ENCODE data around the gene COLEC12. TPM values are rescaled to one million over a fixed set of nuclear protein-coding genes. Genes with fewer than 3 reads are reported as not detected.

Gene COLEC12
- total RNA-seq, 3 donors from 2014 or later: 11.7 to 57.3 (median 14.7) TPM

DNA sequence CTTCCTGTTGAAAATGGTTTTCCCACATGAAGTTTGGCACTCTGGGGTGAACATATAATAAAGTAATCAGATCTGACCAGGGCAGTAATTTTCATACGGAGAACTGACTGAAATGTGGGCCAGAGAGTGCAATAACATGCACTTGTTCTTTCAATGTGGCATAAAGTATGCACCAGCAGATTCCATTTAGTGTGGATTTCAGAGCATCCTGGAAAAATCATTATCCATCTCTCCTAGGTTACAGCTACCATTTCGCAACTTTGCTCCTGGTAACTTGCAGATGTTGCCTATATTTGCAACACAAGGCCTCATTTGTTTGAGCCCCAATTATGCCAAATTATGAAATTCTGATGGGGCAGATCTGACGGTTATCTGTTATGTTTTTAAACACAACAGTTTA, 55.4 kb downstream of the COLEC12 start:
- no peaks in the 10 kb centered on the region for H3K9me3 ChIP-seq
- intact Hi-C loops (cut with DNase I; ENCODE audit: low total_unique reads): no loop called here
- H3K36me3 ChIP-seq: no peaks in the 10 kb centered on the region
- no peak for DNase-seq (ENCODE audit: low spot score in 2 of 2)
- no peak for TF ChIP-seq POLR2AphosphoS5 (IDR thresholded peaks at IDR 0.05)
- TF ChIP-seq, protein P1, sequence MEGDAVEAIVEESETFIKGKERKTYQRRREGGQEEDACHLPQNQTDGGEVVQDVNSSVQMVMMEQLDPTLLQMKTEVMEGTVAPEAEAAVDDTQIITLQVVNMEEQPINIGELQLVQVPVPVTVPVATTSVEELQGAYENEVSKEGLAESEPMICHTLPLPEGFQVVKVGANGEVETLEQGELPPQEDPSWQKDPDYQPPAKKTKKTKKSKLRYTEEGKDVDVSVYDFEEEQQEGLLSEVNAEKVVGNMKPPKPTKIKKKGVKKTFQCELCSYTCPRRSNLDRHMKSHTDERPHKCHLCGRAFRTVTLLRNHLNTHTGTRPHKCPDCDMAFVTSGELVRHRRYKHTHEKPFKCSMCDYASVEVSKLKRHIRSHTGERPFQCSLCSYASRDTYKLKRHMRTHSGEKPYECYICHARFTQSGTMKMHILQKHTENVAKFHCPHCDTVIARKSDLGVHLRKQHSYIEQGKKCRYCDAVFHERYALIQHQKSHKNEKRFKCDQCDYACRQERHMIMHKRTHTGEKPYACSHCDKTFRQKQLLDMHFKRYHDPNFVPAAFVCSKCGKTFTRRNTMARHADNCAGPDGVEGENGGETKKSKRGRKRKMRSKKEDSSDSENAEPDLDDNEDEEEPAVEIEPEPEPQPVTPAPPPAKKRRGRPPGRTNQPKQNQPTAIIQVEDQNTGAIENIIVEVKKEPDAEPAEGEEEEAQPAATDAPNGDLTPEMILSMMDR (IDR thresholded peaks at IDR 0.05): no peak
- TF ChIP-seq POLR2A (IDR thresholded peaks at IDR 0.05): no peak
- H3K4me3 ChIP-seq: no peak overlapping the region
- no peaks in the 10 kb centered on the region for H3K4me1 ChIP-seq
- no peak overlapping the region for H3K27ac ChIP-seq
- no peaks in the 10 kb centered on the region for H3K27me3 ChIP-seq

DNA sequence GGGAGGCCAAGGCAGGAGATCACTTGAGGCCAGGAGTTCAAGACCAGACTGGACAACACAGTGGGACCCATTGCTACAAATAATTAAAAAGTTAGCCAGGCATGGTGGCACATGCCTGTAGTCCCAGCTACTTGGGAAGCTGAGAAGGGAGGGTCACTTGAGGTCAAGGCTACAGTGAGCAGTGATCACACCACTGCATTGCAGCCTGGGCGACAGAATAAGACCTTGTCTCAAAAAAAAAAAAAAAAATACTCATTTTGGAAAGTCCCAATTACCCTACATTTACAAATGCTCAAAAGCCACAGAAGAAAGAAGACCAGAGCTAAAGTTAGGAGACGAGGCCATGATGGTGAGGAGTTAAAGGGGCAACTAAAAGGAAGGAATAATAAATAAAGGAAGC, 61.9 kb downstream of the COLEC12 start:
- Histone ChIP-seq H3K9me3 (no peaks in the 10 kb centered on the region), H3K4me3 (no peak overlapping the region), H3K27me3 (no peaks in the 10 kb centered on the region), H3K4me1 (no peaks in the 10 kb centered on the region), H3K36me3 (no peaks in the 10 kb centered on the region), H3K27ac (no peak overlapping the region)
- DNase-seq (ENCODE audit: low spot score in 2 of 2): no peak
- TF ChIP-seq POLR2AphosphoS5 (IDR thresholded peaks at IDR 0.05): no peak
- TF ChIP-seq, protein P1 (IDR thresholded peaks at IDR 0.05): no peak
- no peak for TF ChIP-seq POLR2A (IDR thresholded peaks at IDR 0.05)
- intact Hi-C loops (cut with DNase I; ENCODE audit: low total_unique reads): no loop called here

DNA sequence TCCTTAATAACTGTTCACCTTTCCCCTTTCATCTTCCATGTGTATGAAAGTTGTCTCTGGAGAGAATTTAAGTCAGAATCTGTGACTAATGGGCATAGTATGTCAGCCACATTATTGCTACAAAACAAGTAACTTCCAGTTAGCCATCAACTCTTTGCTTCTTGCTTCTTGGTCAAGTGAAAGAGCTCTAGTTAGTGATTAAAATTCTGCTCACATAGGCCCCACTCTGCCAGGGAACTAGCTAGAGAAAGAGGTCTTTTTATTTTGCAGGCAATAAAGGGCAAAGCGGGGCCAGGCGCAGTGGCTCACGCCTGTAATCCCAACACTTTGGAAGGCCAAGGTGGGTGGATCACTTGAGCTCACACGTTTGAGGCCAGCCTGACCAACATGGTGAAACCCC, 64.6 kb downstream of the COLEC12 start:
- DNase-seq (ENCODE audit: low spot score in 2 of 2): no peak
- Histone ChIP-seq H3K27ac (no peak overlapping the region), H3K4me1 (no peaks in the 10 kb centered on the region), H3K4me3 (no peak overlapping the region), H3K9me3 (no peaks in the 10 kb centered on the region), H3K36me3 (no peaks in the 10 kb centered on the region), H3K27me3 (no peaks in the 10 kb centered on the region)
- intact Hi-C loops (cut with DNase I; ENCODE audit: low total_unique reads): no loop called here
- no peak for TF ChIP-seq POLR2A (IDR thresholded peaks at IDR 0.05)
- TF ChIP-seq, protein P1 (IDR thresholded peaks at IDR 0.05): no peak
- no peak for TF ChIP-seq POLR2AphosphoS5 (IDR thresholded peaks at IDR 0.05)

DNA sequence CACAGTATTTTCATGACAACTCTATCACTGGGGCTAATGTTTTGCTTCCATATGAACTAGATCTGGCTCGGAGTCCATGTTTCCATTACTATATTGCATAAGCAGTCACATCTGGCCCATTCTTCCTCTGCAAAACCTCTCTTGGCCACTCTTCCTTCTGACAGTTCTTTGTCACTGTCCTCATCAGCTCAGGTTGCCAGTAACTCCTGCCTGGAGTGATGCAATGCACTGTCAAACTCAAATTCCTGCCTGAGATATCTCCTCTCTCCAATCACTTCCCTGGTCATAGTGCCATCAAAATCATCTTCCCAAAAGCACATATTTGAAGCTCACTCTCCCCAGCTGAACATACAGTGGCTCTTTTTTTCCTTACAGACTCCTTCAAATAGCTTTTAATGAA, 66.1 kb downstream of the COLEC12 start:
- TF ChIP-seq POLR2AphosphoS5 (IDR thresholded peaks at IDR 0.05): no peak
- TF ChIP-seq POLR2A (IDR thresholded peaks at IDR 0.05): no peak
- TF ChIP-seq, protein P1 (IDR thresholded peaks at IDR 0.05): no peak
- H3K27ac ChIP-seq: no peak overlapping the region
- H3K4me1 ChIP-seq: no peaks in the 10 kb centered on the region
- no peak overlapping the region for H3K4me3 ChIP-seq
- intact Hi-C loops (cut with DNase I; ENCODE audit: low total_unique reads): no loop called here
- DNase-seq (ENCODE audit: low spot score in 2 of 2): no peak
- no peaks in the 10 kb centered on the region for H3K9me3 ChIP-seq
- H3K36me3 ChIP-seq: no peaks in the 10 kb centered on the region
- H3K27me3 ChIP-seq: no peaks in the 10 kb centered on the region

DNA sequence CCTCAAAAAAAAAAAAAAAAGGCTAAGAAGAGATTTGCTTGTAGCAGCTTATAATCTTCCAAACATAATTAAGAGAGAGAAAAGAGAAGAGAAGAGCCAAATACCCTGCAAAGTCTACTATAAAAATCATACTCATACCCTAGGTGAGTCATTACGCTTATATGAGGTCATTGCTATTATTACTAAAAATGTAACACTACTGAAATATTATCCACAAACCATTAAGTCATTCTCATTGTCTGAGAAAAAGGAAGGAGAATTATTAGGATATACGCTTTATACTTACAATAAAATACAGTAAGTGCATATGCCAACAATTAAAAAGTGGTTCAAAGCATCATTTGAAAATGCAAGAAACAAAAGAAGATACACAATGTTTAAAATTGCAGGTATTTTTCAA, 66.5 kb downstream of the COLEC12 start:
- Histone ChIP-seq H3K9me3 (no peaks in the 10 kb centered on the region), H3K4me3 (no peak overlapping the region), H3K27ac (no peak overlapping the region), H3K36me3 (no peaks in the 10 kb centered on the region), H3K4me1 (no peaks in the 10 kb centered on the region), H3K27me3 (no peaks in the 10 kb centered on the region)
- DNase-seq (ENCODE audit: low spot score in 2 of 2): no peak
- intact Hi-C loops (cut with DNase I; ENCODE audit: low total_unique reads): no loop called here
- TF ChIP-seq POLR2A (IDR thresholded peaks at IDR 0.05) (no peak), POLR2AphosphoS5 (IDR thresholded peaks at IDR 0.05) (no peak)
- TF ChIP-seq, protein P1 (IDR thresholded peaks at IDR 0.05): no peak
